K562 (cell line): ENCODE measurements around the gene SLC8A1. TPM values are rescaled to one million over a fixed set of nuclear protein-coding genes. Genes with fewer than 3 reads are reported as not detected.

ENCODE experiments used
- ATAC-seq: fragments of 200-7000 bp; cut with Tn5 transposase; 3 replicates; pipeline ENCODE4 v1.9.1; 2020; ENCODE audit warnings: moderate library complexity
- BruUV-seq: library from RNA; stranded (reverse); fragments of 400-500 nt; replicated peaks from 2 replicates; lab custom pipeline; 2021; lab: Mats Ljungman, UMichigan
- CTCF ChIA-PET: fragments of 300-600 bp; formaldehyde crosslinking; extraction: SDS; loops from one replicate; lab custom pipeline; 2021; ENCODE audit warnings: low intra/inter-chr PET ratio; lab: Yijun Ruan, JAX
- POLR2A ChIA-PET: fragments of 300-600, 350-650 bp; sonication (Branson Sonifier 250); formaldehyde crosslinking; extraction: SDS; loops from one replicate; lab custom pipeline; 2021; ENCODE audit warnings: antibody characterized with exemption, inconsistent platforms; lab: Yijun Ruan, JAX
- DNase-seq, 4 experiments: peaks; one replicate each; pipeline versions ENCODE4 v3.0.0 to v3.0.0-alpha.2; 2011 to 2018; ENCODE audit warnings: low spot score in 3 of 4, mixed read lengths in 3 of 4; ENCODE audit errors: extremely low read depth in 1 of 4
- FAIRE-seq: peaks from 2 replicates; lab custom pipeline; 2011; peaks lifted over from hg19 to GRCh38; lab: Jason Lieb, UNC
- H2AFZ ChIP-seq: 2 replicates; pipeline ENCODE4 v1.6.0; 2011; ENCODE audit warnings: low read depth, low read length, control low read depth, inconsistent platforms
- H3K27ac ChIP-seq: fragments of 200-600 bp; 3 replicates; pipeline ENCODE4 v1.8.0; 2011; ENCODE audit warnings: low read depth, mild to moderate bottlenecking, control low read depth, inconsistent platforms, low read length, moderate library complexity, mixed read lengths; ENCODE audit errors: extremely low read depth
- H3K27me3 ChIP-seq, 2 experiments: fragments of 300-600 bp in 1 of 2; 2 replicates in 1 of 2; 3 replicates in 1 of 2; pipeline versions ENCODE4 v1.6.0 to v1.8.0; 2011; ENCODE audit warnings: inconsistent platforms in 2 of 2, low read length in 2 of 2, mild to moderate bottlenecking in 1 of 2, mixed read lengths in 1 of 2, moderate library complexity in 1 of 2; ENCODE audit not compliant: control insufficient read depth in 2 of 2, insufficient read depth in 2 of 2
- H3K36me3 ChIP-seq: fragments of 300-600 bp; 3 replicates; pipeline ENCODE4 v1.8.0; 2011; ENCODE audit warnings: mild to moderate bottlenecking, low read length, inconsistent platforms; ENCODE audit not compliant: control insufficient read depth, insufficient read depth
- H3K4me1 ChIP-seq, 2 experiments: fragments of 200-600 bp in 1 of 2; replicated peaks in 1 of 2; 2 replicates in 1 of 2; 3 replicates in 1 of 2; pipeline versions ENCODE4 v1.5.1 to v1.8.0; 2011; ENCODE audit warnings: inconsistent platforms in 2 of 2, low read length in 2 of 2, mild to moderate bottlenecking in 1 of 2, mixed read lengths in 1 of 2, moderate library complexity in 1 of 2; ENCODE audit not compliant: control insufficient read depth in 2 of 2, insufficient read depth in 2 of 2
- H3K4me2 ChIP-seq: 2 replicates; pipeline ENCODE4 v1.6.1; 2011; ENCODE audit warnings: low read length, control low read depth, inconsistent platforms, mixed read lengths; ENCODE audit not compliant: insufficient read depth
- H3K4me3 ChIP-seq: fragments of 200-600 bp; sonication (generic), shearing (Covaris generic); 2 replicates; pipeline ENCODE4 v1.5.1; 2016; ENCODE audit warnings: control low read depth, inconsistent platforms
- H3K79me2 ChIP-seq: fragments of 200-600 bp; 3 replicates; pipeline ENCODE4 v1.8.0; 2011; ENCODE audit warnings: low read length, inconsistent platforms; ENCODE audit not compliant: control insufficient read depth, insufficient read depth
- H3K9ac ChIP-seq, 2 experiments: 2 replicates each; pipeline versions ENCODE4 v1.6.0 to v1.6.1; 2011; ENCODE audit warnings: low read depth in 2 of 2, low read length in 2 of 2, control low read depth in 1 of 2, inconsistent platforms in 1 of 2, mild to moderate bottlenecking in 1 of 2, mixed read lengths in 1 of 2; ENCODE audit not compliant: insufficient read depth in 1 of 2
- H3K9me1 ChIP-seq: one replicate; pipeline ENCODE4 v1.6.0; 2011; ENCODE audit warnings: inconsistent platforms, mild to moderate bottlenecking, low read length, moderate library complexity; ENCODE audit not compliant: control insufficient read depth, insufficient read depth
- H3K9me3 ChIP-seq: replicated peaks from 2 replicates; pipeline ENCODE4 v1.5.1; 2011; ENCODE audit warnings: low read depth, low read length, inconsistent platforms; ENCODE audit not compliant: control insufficient read depth, insufficient read depth
- H4K20me1 ChIP-seq: replicated peaks from 2 replicates; pipeline ENCODE4 v1.6.1; 2011; ENCODE audit warnings: low read length, inconsistent platforms, mixed read lengths; ENCODE audit not compliant: control insufficient read depth, insufficient read depth
- CCNT2 ChIP-seq: IDR thresholded peaks from 2 replicates; pipeline ENCODE4 v1.6.1; 2011; ENCODE audit warnings: borderline replicate concordance, low read depth, mild to moderate bottlenecking, moderate library complexity, mixed read lengths, low read length; ENCODE audit not compliant: insufficient read length; ENCODE audit errors: extremely low read depth
- CEBPG ChIP-seq, 3 experiments: fragments of 200-800 bp in 1 of 3; sonication (Bioruptor generic) in 1 of 3; sonication (generic) in 1 of 3; formaldehyde crosslinking in 1 of 3; IDR thresholded peaks in 2 of 3; conservative IDR thresholded peaks in 1 of 3; 2 replicates each; pipeline versions ENCODE4 v1.6.1 to v1.8.0; 2016 to 2022; ENCODE audit warnings: missing compliant biosample characterization in 2 of 3, missing genetic modification characterization in 2 of 3, mild to moderate bottlenecking in 1 of 3, missing genetic modification reagents in 1 of 3
- CEBPZ ChIP-seq: fragments of 150-350 bp; IDR thresholded peaks from 2 replicates; pipeline ENCODE4 v1.6.1; 2014; ENCODE audit warnings: low read depth, mild to moderate bottlenecking, low read length, borderline replicate concordance
- FOSL1 ChIP-seq: fragments of 200-800 bp; sonication (Bioruptor generic); conservative IDR thresholded peaks from 2 replicates; pipeline ENCODE4 v1.6.1; 2016; ENCODE audit warnings: missing genetic modification characterization, missing compliant biosample characterization
- HNRNPUL1 ChIP-seq: fragments of 200-400 bp; formaldehyde crosslinking; IDR thresholded peaks from 2 replicates; pipeline ENCODE4 v1.6.1; 2017; ENCODE audit warnings: low read length
- NFYB ChIP-seq: IDR thresholded peaks from 2 replicates; pipeline ENCODE4 v1.6.1; 2011; ENCODE audit warnings: mild to moderate bottlenecking, moderate library complexity; ENCODE audit not compliant: insufficient read length; ENCODE audit errors: extremely low read depth
- SLC30A9 ChIP-seq: fragments of 250-450 bp; sonication (Bioruptor Pico); IDR thresholded peaks from 2 replicates; pipeline ENCODE4 v1.8.0; 2022; ENCODE audit warnings: mild to moderate bottlenecking, moderate library complexity
- ZNF224 ChIP-seq: sonication (generic); formaldehyde crosslinking; IDR thresholded peaks from 2 replicates; pipeline ENCODE4 v1.8.0; 2022; ENCODE audit warnings: mild to moderate bottlenecking, missing genetic modification reagents
- ZNF507 ChIP-seq: conservative IDR thresholded peaks from 2 replicates; pipeline ENCODE4 v1.6.1; 2017; ENCODE audit warnings: missing genetic modification characterization, missing compliant biosample characterization
- WGBS: fragments of 100-300 bp; shearing (Covaris generic); methylation state at CpG from one replicate; pipeline ENCODE4 v1.1.6; 2016; ENCODE audit warnings: low coverage, mixed read lengths; ENCODE audit not compliant: insufficient coverage; ENCODE audit errors: missing lambda C conversion rate; 5-methylcytosine and 5-hydroxymethylcytosine counted together
- in situ Hi-C: fragments of 300-500 bp; cut with MboI; formaldehyde crosslinking; loops from 4 replicates; pipeline ENCODE4 v1.15.0; 2018; ENCODE audit warnings: inconsistent platforms, mixed read lengths
- intact Hi-C: fragments of 100-400 bp; cut with micrococcal nuclease; formaldehyde crosslinking; loops from 2 replicates; pipeline ENCODE4 v1.14.2; 2022
- polyA plus RNA-seq, 8 experiments: library from polyadenylated mRNA; depleted of rRNA in 4 of 8; stranded (reverse) in 5 of 8; unstranded in 3 of 8; fragments of >200 nt; fragmentation: Nextera tagmentation in 2 of 8; fragmentation: Illumina TruSeq in 1 of 8; extraction: Ambion mirVana in 2 of 8; extraction: Trizol in 1 of 8; gene quantifications; 2 replicates each; pipeline versions ENCODE4 v1.2.1 to v1.2.3, GENCODE V29; 2011 to 2014; ENCODE audit warnings: inconsistent platforms in 1 of 8, missing spikeins in 1 of 8
- total RNA-seq, 7 experiments: library from RNA; depleted of rRNA in 6 of 7; stranded (reverse); fragments of >200 nt in 6 of 7; fragmentation: Illumina TruSeq in 2 of 7; extraction: Trizol in 2 of 7; gene quantifications; 2 replicates each; pipeline versions ENCODE4 v1.2.1 to v1.2.3, GENCODE V29; 2011 to 2021; ENCODE audit warnings: low replicate concordance in 1 of 7
- TF ChIP-seq, protein P1 (sequence below): fragments of 450-650 bp; IDR thresholded peaks from 2 replicates; pipeline ENCODE4 v1.6.1; 2016

The SLC8A1 gene
- total and polyA plus RNA-seq, 9 of the 15 experiments (the other 6 are each of a cell fraction or from before 2014, with no cell fraction given) = not detected

DNA sequence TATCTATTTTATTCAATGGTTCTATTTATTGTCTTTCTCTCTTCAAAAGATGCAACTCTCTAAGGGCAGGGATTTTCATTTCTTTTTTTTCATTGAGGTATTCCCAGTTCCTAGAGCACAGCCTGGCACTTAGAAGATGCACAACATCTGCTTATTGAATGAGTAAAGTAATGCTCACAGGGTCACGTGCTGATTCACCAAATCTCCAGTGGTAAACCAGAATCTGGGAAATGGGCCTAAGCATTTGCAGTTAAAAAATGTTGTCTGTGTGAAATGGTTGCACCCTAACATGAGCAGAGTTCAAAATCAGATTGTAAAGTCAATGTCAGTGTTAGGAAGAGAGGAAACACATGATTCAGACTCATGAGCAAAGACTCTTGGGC, 15.8 kb downstream of the SLC8A1 start:
- no peaks in the 10 kb centered on the region for H3K79me2 ChIP-seq
- no peak overlapping the region for H2AFZ ChIP-seq
- H3K4me2 ChIP-seq = no peak overlapping the region
- H3K9ac ChIP-seq = no peak overlapping the region
- ATAC-seq (no peak), FAIRE-seq (no peak), DNase-seq (no peak)
- no peak overlapping the region for H3K4me3 ChIP-seq
- H4K20me1 ChIP-seq = no peaks in the 10 kb centered on the region
- in situ Hi-C loops (loop anchor here (25.0 kb wide), 1 partner anchor 849 kb away; no protein-coding TSS in a partner anchor), intact Hi-C loops (no loop called here)
- WGBS = 15% methylated on average over 1 of the region's 1 CpG
- H3K9me3 ChIP-seq = no peaks in the 10 kb centered on the region; the same call in 1 of the 2 replicates
- ChIA-PET POLR2A (no interaction called here), CTCF (no interaction called here)
- H3K9me1 ChIP-seq = no peaks in the 10 kb centered on the region
- H3K4me1 ChIP-seq = no peaks in the 10 kb centered on the region
- no TSS peak for BruUV-seq
- H3K36me3 ChIP-seq = no peaks in the 10 kb centered on the region
- no peak overlapping the region for H3K27ac ChIP-seq
- H3K27me3 ChIP-seq = no peaks in the 10 kb centered on the region
- no peak for TF ChIP-seq ZNF224 (CRISPR knock-in tag)
- no peak for TF ChIP-seq CEBPG (CRISPR knock-in tag; IDR thresholded peaks at IDR 0.05)
- no peak for TF ChIP-seq CEBPG (tag; conservative IDR thresholded peaks at IDR 0.05 in 1 of 2, IDR thresholded peaks at IDR 0.05 in 1 of 2)
- TF ChIP-seq FOSL1 = no peak
- no peak for TF ChIP-seq SLC30A9 (CRISPR knock-in tag)
- TF ChIP-seq, protein P1, sequence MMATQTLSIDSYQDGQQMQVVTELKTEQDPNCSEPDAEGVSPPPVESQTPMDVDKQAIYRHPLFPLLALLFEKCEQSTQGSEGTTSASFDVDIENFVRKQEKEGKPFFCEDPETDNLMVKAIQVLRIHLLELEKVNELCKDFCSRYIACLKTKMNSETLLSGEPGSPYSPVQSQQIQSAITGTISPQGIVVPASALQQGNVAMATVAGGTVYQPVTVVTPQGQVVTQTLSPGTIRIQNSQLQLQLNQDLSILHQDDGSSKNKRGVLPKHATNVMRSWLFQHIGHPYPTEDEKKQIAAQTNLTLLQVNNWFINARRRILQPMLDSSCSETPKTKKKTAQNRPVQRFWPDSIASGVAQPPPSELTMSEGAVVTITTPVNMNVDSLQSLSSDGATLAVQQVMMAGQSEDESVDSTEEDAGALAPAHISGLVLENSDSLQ = no peak
- no peak for TF ChIP-seq NFYB
- no peak for TF ChIP-seq CEBPZ
- no peak for TF ChIP-seq HNRNPUL1
- no peak for TF ChIP-seq CCNT2
- TF ChIP-seq ZNF507 (tag) = no peak
